Duodenal mucosa (tissue), 2 donors: ENCODE measurements around the gene USP6.

Experiments
- H3K27ac ChIP-seq: one replicate; pipeline ENCODE4 v1.7.0; 2013; ENCODE audit warnings: low read depth, low read length
- H3K27me3 ChIP-seq, 2 donors: one replicate each; pipeline ENCODE4 v1.7.0; 2013; ENCODE audit warnings: low read length in 2 of 2, control low read depth in 1 of 2; ENCODE audit not compliant: insufficient read depth in 2 of 2, control insufficient read depth in 1 of 2
- H3K36me3 ChIP-seq, 2 donors: one replicate each; pipeline ENCODE4 v1.7.0; 2013; ENCODE audit warnings: low read length in 2 of 2, control low read depth in 1 of 2; ENCODE audit not compliant: insufficient read depth in 2 of 2, control insufficient read depth in 1 of 2
- H3K4me1 ChIP-seq, 2 donors: one replicate each; pipeline ENCODE4 v1.7.0; 2013; ENCODE audit warnings: low read length in 2 of 2, control low read depth in 1 of 2; ENCODE audit not compliant: insufficient read depth in 2 of 2, control insufficient read depth in 1 of 2
- H3K4me3 ChIP-seq, 2 donors: one replicate each; pipeline ENCODE4 v1.7.0; 2013; ENCODE audit warnings: low read length in 2 of 2, low read depth in 1 of 2
- H3K9ac ChIP-seq, 2 donors: one replicate each; pipeline ENCODE4 v1.7.0; 2013; ENCODE audit warnings: low read length in 2 of 2, low read depth in 1 of 2
- H3K9me3 ChIP-seq, 2 donors: one replicate each; pipeline ENCODE4 v1.7.0; 2013; ENCODE audit warnings: low read length in 2 of 2, control low read depth in 1 of 2; ENCODE audit not compliant: control insufficient read depth in 1 of 2

Gene USP6

DNA sequence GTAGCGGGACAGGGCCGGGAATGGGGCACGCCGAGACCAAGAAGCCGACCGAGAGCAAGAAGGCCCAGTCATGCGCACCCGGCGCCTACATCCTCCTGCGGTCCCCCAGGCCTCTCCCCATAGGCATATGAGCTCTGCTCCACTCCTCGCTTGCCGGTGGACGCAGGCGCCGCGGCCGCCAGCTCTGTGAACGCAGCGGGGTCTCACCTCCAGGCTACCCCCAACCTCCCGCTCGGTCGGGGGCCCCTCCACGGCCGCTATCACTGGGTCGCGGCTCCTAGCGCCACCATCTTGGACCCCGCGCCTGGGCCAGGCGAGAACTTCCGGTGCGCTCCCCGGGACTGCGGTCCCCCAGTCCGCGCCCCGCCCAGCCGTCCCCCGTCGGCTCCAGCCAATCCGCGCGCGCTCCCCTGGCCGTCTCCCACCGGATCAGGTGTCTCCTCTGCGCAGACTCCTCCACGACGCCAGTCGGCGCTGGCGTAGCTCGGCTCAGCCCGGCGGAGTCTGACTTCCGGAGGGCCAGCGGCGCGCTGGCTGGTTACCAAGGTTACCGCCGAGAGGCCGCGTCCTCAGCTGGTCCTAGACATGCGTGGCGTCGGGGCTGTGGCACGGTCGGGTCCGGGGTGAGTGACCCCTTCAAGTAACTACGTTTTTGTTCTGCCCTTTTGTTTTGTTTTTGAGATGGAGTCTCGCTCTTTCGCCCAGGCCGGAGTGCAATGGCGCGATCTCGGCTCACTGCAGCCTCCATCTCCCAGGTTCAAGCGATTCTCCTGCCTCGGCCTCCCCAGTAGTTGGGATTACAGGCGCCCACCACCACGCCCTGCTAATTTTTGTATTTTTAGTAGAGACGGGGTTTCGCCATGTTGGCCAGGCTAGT is 75.9 kb downstream of the USP6 start, which contains the start of gene ZNF594:
Gene ZNF594, minus strand, starts transcription at position 328 of the 877 bp plus-strand sequence. CDS start 7,612 bp downstream, outside the sequence.
- peaks cover 2 to 4% of the 10 kb centered on the region in 2 donors for H3K36me3 ChIP-seq
- H3K4me1 ChIP-seq: peaks cover 12 to 17% of the 10 kb centered on the region in 2 donors
- H3K4me3 ChIP-seq: peak within 1 kb of the TSS; percentile 84 to 98
- H3K27ac ChIP-seq: no peak within 1 kb of the TSS
- H3K27me3 ChIP-seq: no peaks in the 10 kb centered on the region
- H3K9ac ChIP-seq: peak within 1 kb of the TSS; percentile 79 to 80
- H3K9me3 ChIP-seq: peaks cover 14 to 20% of the 10 kb centered on the region in 2 donors

DNA sequence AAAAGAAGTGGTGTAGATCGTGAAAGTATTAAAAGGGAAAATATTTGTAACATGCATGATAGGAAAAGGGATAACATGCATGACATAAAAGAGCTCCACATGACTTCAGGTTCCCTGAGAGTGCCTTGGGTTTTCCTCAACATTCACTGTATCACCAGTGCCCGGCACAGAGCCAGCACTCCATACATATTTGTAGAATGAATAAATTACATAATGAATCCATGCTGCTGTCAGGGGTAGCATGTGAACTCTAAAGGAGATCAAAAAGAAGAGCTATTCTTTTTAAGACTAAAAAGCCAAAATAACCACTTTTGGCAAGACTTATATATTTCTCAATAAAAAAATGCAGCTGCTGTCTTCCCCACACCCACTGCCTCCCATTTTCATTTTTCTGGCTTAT is 78.5 kb downstream of the USP6 start:
- H3K4me1 ChIP-seq: peaks cover 12 to 17% of the 10 kb centered on the region in 2 donors
- H3K9me3 ChIP-seq: peaks cover 1 to 7% of the 10 kb centered on the region in 2 donors
- H3K27ac ChIP-seq: no peak overlapping the region
- H3K9ac ChIP-seq: no peak overlapping the region
- H3K27me3 ChIP-seq: no peaks in the 10 kb centered on the region
- H3K4me3 ChIP-seq: no peak overlapping the region
- H3K36me3 ChIP-seq: peaks cover 0 to 3% of the 10 kb centered on the region in 2 donors

DNA sequence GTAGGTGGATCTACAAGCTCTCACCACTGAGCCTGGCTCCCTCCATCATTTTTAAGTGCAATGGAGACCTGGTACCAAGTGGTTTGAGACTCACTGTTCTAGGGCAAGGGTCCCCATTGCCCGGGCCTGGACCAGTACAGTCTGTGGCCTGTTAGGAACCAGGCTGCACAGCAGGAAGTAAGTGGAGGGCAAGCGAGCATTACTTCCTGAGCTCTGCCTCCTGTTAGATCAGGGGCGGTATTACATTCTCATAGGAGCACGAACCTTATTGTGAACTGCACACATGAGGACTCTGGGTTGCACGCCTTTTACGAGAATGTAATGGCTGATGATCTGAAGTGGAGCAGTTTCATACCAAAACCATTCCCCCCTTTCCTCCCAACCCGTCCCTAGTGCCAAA is 82.6 kb downstream of the USP6 start:
- H3K4me3 ChIP-seq: no peak overlapping the region
- no peak overlapping the region for H3K9ac ChIP-seq
- no peaks in the 10 kb centered on the region for H3K9me3 ChIP-seq
- no peak overlapping the region for H3K27ac ChIP-seq
- H3K27me3 ChIP-seq: no peaks in the 10 kb centered on the region
- no peaks in the 10 kb centered on the region for H3K36me3 ChIP-seq
- no peaks in the 10 kb centered on the region for H3K4me1 ChIP-seq

DNA sequence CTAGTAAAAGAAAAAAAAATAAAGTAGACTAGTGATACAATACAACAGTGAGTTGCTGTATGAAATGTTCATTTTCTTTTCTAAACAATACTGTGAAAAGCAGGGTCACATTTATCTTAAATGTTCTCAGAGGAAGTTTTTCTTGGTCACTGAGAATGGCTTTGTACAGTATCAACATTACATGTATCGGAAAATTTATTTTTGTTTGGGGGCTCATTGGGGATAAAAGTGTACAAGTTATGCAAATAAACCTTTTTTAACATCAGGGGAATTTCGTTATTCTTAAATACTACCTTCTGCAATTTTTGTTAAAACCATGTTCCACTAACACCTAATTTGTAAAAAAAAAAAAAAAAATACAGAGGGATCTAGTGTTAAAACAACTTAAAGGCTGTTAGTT is 84.5 kb downstream of the USP6 start:
- Histone ChIP-seq H3K4me1 (no peaks in the 10 kb centered on the region), H3K27me3 (no peaks in the 10 kb centered on the region), H3K36me3 (no peaks in the 10 kb centered on the region), H3K9ac (no peak overlapping the region), H3K4me3 (no peak overlapping the region), H3K27ac (no peak overlapping the region), H3K9me3 (no peaks in the 10 kb centered on the region)

DNA sequence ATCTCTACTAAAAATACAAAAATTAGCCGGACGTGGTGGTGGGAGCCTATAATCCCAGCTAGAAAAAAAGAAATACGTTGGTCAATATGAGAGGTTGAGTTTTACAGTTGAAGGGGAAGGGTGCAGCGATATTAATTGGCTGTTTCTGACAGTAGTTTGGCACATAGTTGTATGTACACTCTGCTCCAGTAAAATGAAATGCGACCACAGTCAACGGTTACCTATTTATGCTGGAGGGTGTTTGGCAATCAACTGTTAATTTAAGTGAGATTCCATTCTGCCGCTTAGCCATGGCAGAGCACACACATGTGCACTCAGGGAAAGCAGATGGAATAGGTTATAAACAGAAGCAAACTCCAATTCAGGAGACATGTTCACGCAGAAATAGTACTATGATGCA is 85.2 kb downstream of the USP6 start:
- Histone ChIP-seq H3K27ac (no peak overlapping the region), H3K9ac (no peak overlapping the region), H3K4me1 (no peaks in the 10 kb centered on the region), H3K36me3 (no peaks in the 10 kb centered on the region), H3K4me3 (no peak overlapping the region), H3K27me3 (no peaks in the 10 kb centered on the region), H3K9me3 (no peaks in the 10 kb centered on the region)

DNA sequence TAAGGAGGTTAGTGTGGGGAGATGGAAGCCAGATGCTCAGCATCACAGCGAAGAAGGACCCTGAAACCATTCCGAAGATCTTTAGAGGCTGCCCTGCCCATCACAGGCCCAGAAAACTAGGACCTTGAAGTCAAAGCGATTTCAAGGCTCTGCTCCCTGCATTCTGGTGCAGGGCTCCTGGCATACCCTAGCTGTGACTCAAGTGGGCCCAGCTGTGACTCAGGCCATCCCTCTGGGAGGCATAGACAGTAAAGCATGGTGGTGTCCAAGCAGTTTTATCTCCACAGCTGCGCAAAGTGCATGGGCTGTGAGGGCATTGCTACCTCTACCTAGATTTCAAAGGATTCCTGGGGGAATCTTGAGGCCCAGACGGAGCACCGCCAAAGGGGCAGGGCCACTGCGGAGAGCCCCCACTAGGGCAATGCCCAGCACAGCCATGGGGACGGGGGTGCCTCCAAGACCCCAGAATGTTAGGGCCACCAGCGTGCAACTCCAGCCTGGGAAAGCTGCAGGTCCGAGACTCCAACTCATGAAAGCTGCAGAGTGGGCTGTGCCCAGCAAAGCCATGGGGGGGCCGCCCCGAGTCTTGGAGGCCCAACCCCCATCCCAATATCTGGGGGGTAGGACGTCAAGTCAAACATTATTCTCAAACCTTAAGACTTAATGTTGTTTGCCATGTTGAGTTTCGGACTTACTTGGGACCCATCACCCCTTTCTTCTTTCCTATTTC is 87.5 kb downstream of the USP6 start:
- Histone ChIP-seq H3K4me1 (no peaks in the 10 kb centered on the region), H3K27ac (no peak overlapping the region), H3K4me3 (no peak overlapping the region), H3K36me3 (no peaks in the 10 kb centered on the region), H3K9me3 (no peaks in the 10 kb centered on the region), H3K27me3 (no peaks in the 10 kb centered on the region), H3K9ac (no peak overlapping the region)

DNA sequence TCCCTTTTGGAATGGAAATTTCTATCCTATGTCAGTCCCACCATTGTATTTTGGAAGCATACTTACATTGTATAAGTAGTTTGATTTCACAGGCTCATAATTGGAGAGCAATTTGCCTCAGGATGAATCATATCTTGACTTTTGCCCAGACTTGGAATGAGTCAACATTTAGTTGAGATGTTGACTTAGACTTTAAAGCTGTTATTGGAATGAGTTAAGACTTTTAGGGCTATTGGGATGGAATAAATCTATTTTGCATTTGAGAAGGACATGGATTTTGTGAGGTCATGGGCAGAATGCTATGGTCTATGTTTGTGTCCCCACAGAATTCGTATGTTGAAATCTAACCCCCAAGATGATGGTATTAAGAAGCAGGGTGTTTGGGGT is 88.1 kb downstream of the USP6 start:
- H3K4me3 ChIP-seq: no peak overlapping the region
- H3K9ac ChIP-seq: no peak overlapping the region
- no peaks in the 10 kb centered on the region for H3K27me3 ChIP-seq
- H3K27ac ChIP-seq: no peak overlapping the region
- H3K4me1 ChIP-seq: no peaks in the 10 kb centered on the region
- no peaks in the 10 kb centered on the region for H3K36me3 ChIP-seq
- H3K9me3 ChIP-seq: no peaks in the 10 kb centered on the region

DNA sequence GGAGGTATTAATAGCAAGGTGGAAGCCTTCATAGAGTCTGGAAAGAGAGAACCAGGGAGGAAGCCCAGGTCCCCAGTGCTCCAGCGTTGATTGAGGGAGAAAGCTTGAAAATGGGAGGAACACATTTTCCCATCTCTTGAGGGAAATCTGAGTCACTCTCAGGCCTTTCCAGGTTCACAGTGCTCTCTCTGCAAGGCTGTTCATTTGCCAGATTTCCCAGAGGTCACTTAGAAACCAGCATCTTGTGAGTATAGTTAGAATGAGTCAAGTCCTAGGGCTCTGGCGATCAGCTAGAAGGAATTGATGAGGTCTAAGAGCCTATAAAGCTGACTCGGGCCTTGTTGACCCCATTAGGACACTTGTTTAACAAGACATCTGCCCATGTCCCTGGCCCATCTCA is 93.6 kb downstream of the USP6 start:
- no peak overlapping the region for H3K9ac ChIP-seq
- H3K36me3 ChIP-seq: peaks cover 0 to 5% of the 10 kb centered on the region in 2 donors
- no peaks in the 10 kb centered on the region for H3K27me3 ChIP-seq
- H3K27ac ChIP-seq: no peak overlapping the region
- no peaks in the 10 kb centered on the region for H3K4me1 ChIP-seq
- no peak overlapping the region for H3K4me3 ChIP-seq
- no peaks in the 10 kb centered on the region for H3K9me3 ChIP-seq

DNA sequence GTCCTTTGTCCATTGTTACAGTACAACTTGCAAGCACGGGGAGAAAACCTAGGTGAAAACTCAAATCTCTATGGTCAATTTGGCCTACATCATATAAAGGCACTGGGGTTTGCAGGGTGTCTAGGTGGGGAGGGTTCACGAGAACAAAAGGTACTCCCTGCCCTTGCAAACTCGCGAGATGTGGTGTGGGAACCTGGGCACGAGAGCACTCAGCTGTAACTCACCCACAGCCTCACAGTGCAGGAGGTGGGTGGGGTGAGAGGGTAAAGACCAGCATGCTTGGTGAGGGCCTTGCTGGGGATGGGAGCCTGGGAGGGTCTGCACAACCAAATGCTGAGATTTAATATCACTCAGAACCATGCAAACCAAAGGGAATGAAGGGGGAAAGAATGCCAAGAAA is 94.3 kb downstream of the USP6 start:
- Histone ChIP-seq H3K4me3 (no peak overlapping the region), H3K36me3 (peaks cover 0 to 5% of the 10 kb centered on the region in 2 donors), H3K9me3 (no peaks in the 10 kb centered on the region), H3K27me3 (no peaks in the 10 kb centered on the region), H3K4me1 (no peaks in the 10 kb centered on the region), H3K27ac (no peak overlapping the region), H3K9ac (no peak overlapping the region)

DNA sequence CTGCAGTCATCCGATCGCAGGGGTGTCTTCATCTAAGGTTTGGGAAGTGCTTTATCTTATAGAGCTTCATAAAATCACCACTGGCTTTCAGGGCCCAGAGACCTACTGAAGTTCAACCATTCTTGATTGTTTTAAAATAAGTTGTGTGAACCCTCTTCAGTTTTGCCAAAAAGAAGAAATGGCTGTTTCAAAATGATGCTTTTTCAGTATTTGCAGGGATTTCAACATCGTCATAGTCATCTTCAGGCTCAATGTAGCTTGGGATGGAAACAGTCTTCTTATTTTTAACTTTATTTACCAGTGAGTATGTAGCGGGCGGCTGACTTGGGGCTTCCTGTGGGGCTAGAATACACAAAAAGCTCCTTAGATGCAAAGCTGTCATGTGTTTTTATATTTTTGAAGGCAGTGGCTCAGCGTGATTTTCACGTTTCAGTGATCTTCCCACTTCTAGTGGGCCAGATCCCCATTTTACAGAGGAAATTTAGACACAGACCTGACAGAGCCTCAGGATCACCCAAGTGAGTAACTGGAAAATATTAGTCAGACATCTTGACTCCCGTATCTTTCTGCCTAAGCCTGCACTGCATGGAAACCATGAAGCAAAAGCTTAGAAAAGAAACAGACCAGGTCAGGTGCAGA is 94.9 kb downstream of the USP6 start:
- H3K27me3 ChIP-seq: no peaks in the 10 kb centered on the region
- no peak overlapping the region for H3K4me3 ChIP-seq
- H3K9ac ChIP-seq: no peak overlapping the region
- H3K27ac ChIP-seq: no peak overlapping the region
- H3K4me1 ChIP-seq: no peaks in the 10 kb centered on the region
- peaks cover 0 to 10% of the 10 kb centered on the region in 2 donors for H3K36me3 ChIP-seq
- no peaks in the 10 kb centered on the region for H3K9me3 ChIP-seq
